ENCODE measurements around the gene FOXO1.

The FOXO1 gene

GRCh38 chr13:40629678-40630384, 36.6 kb downstream of the FOXO1 start:
- Mint-ChIP-seq H3K9me3 (no peaks in the 10 kb centered on the region), H3K36me3 (peaks cover 19% of the 10 kb centered on the region), H3K4me1 (peaks cover 92% of the 10 kb centered on the region), H3K27ac (peak overlapping the region; percentile 66), H3K27me3 (no peaks in the 10 kb centered on the region), H3K4me3 (no peak overlapping the region)

- Mint-ChIP-seq H3K4me1 (peaks cover 93% of the 10 kb centered on the region), H3K27ac (peak overlapping the region; percentile 63), H3K36me3 (peaks cover 22% of the 10 kb centered on the region), H3K9me3 (no peaks in the 10 kb centered on the region), H3K27me3 (no peaks in the 10 kb centered on the region), H3K4me3 (peak overlapping the region; percentile 3)
These were observed 39.5 kb downstream of the FOXO1 start for GRCh38 chr13:40626977-40627376.

GRCh38 chr13:40626561-40626960, 39.9 kb downstream of the FOXO1 start:
- peaks cover 94% of the 10 kb centered on the region for H3K4me1 Mint-ChIP-seq
- peaks cover 21% of the 10 kb centered on the region for H3K36me3 Mint-ChIP-seq
- peak overlapping the region; percentile 1 for H3K4me3 Mint-ChIP-seq
- H3K27ac Mint-ChIP-seq: peak overlapping the region; percentile 63
- no peaks in the 10 kb centered on the region for H3K9me3 Mint-ChIP-seq
- H3K27me3 Mint-ChIP-seq: no peaks in the 10 kb centered on the region

- Mint-ChIP-seq H3K4me3 (peak overlapping the region; percentile 1), H3K36me3 (peaks cover 18% of the 10 kb centered on the region), H3K27ac (peak overlapping the region; percentile 87), H3K9me3 (no peaks in the 10 kb centered on the region), H3K4me1 (peaks cover 91% of the 10 kb centered on the region), H3K27me3 (no peaks in the 10 kb centered on the region)
These were observed 41.5 kb downstream of the FOXO1 start for GRCh38 chr13:40624986-40625385.

GRCh38 chr13:40624383-40624782, 42.1 kb downstream of the FOXO1 start:
- Mint-ChIP-seq H3K27me3 (no peaks in the 10 kb centered on the region), H3K4me3 (peak overlapping the region; percentile 66), H3K4me1 (peaks cover 91% of the 10 kb centered on the region), H3K9me3 (no peaks in the 10 kb centered on the region), H3K36me3 (peaks cover 23% of the 10 kb centered on the region), H3K27ac (peak overlapping the region; percentile 80)

- Mint-ChIP-seq H3K27me3 (no peaks in the 10 kb centered on the region), H3K9me3 (no peaks in the 10 kb centered on the region), H3K36me3 (peaks cover 23% of the 10 kb centered on the region), H3K4me3 (peak overlapping the region; percentile 34), H3K27ac (peak overlapping the region; percentile 91), H3K4me1 (peaks cover 91% of the 10 kb centered on the region)
These were observed 43.7 kb downstream of the FOXO1 start for GRCh38 chr13:40622761-40623160.

GRCh38 chr13:40622246-40622645, 44.2 kb downstream of the FOXO1 start:
- Mint-ChIP-seq H3K4me1 (peaks cover 91% of the 10 kb centered on the region), H3K4me3 (peak overlapping the region; percentile 34), H3K27me3 (no peaks in the 10 kb centered on the region), H3K9me3 (no peaks in the 10 kb centered on the region), H3K27ac (peak overlapping the region; percentile 91), H3K36me3 (peaks cover 23% of the 10 kb centered on the region)

GRCh38 chr13:40619479-40619814, 47.0 kb downstream of the FOXO1 start:
- H3K27ac Mint-ChIP-seq: peak overlapping the region; percentile 91
- H3K9me3 Mint-ChIP-seq: no peaks in the 10 kb centered on the region
- H3K27me3 Mint-ChIP-seq: no peaks in the 10 kb centered on the region
- peaks cover 22% of the 10 kb centered on the region for H3K36me3 Mint-ChIP-seq
- H3K4me3 Mint-ChIP-seq: peak overlapping the region; percentile 47
- H3K4me1 Mint-ChIP-seq: peaks cover 95% of the 10 kb centered on the region

GRCh38 chr13:40618581-40619478, 47.6 kb downstream of the FOXO1 start:
- peaks cover 95% of the 10 kb centered on the region for H3K4me1 Mint-ChIP-seq

GRCh38 chr13:40617801-40618356, 48.6 kb downstream of the FOXO1 start:
- Mint-ChIP-seq H3K27ac (peak overlapping the region; percentile 91), H3K9me3 (no peaks in the 10 kb centered on the region), H3K4me3 (peak overlapping the region; percentile 45), H3K4me1 (peaks cover 97% of the 10 kb centered on the region), H3K27me3 (no peaks in the 10 kb centered on the region), H3K36me3 (peaks cover 22% of the 10 kb centered on the region)

More at GRCh38 chr13:40618581-40619478, 47.6 kb downstream of the FOXO1 start:
- peaks cover 22% of the 10 kb centered on the region for H3K36me3 Mint-ChIP-seq
- peak overlapping the region; percentile 91 for H3K27ac Mint-ChIP-seq
- H3K27me3 Mint-ChIP-seq: no peaks in the 10 kb centered on the region
- peak overlapping the region; percentile 47 for H3K4me3 Mint-ChIP-seq
- no peaks in the 10 kb centered on the region for H3K9me3 Mint-ChIP-seq

- peak overlapping the region; percentile 86 for H3K27ac Mint-ChIP-seq
- H3K4me3 Mint-ChIP-seq: peak overlapping the region; percentile 52
- H3K9me3 Mint-ChIP-seq: no peaks in the 10 kb centered on the region
- no peaks in the 10 kb centered on the region for H3K27me3 Mint-ChIP-seq
- H3K4me1 Mint-ChIP-seq: peaks cover 99% of the 10 kb centered on the region
- H3K36me3 Mint-ChIP-seq: peaks cover 19% of the 10 kb centered on the region
These were observed 50.8 kb downstream of the FOXO1 start for GRCh38 chr13:40615619-40616018.

GRCh38 chr13:40613914-40614313, 52.5 kb downstream of the FOXO1 start:
- peaks cover 10% of the 10 kb centered on the region for H3K36me3 Mint-ChIP-seq
- peak overlapping the region; percentile 82 for H3K4me3 Mint-ChIP-seq
- no peaks in the 10 kb centered on the region for H3K9me3 Mint-ChIP-seq
- peaks cover 96% of the 10 kb centered on the region for H3K4me1 Mint-ChIP-seq
- peak overlapping the region; percentile 95 for H3K27ac Mint-ChIP-seq
- no peaks in the 10 kb centered on the region for H3K27me3 Mint-ChIP-seq

GRCh38 chr13:40613192-40613818, 53.1 kb downstream of the FOXO1 start:
- H3K27ac Mint-ChIP-seq: peak overlapping the region; percentile 95
- no peaks in the 10 kb centered on the region for H3K27me3 Mint-ChIP-seq
- H3K36me3 Mint-ChIP-seq: peaks cover 6% of the 10 kb centered on the region
- peak overlapping the region; percentile 82 for H3K4me3 Mint-ChIP-seq
- no peaks in the 10 kb centered on the region for H3K9me3 Mint-ChIP-seq
- peaks cover 96% of the 10 kb centered on the region for H3K4me1 Mint-ChIP-seq

- peaks cover 94% of the 10 kb centered on the region for H3K4me1 Mint-ChIP-seq
- H3K27me3 Mint-ChIP-seq: no peaks in the 10 kb centered on the region
- H3K27ac Mint-ChIP-seq: peak overlapping the region; percentile 94
- H3K4me3 Mint-ChIP-seq: peak overlapping the region; percentile 82
- no peaks in the 10 kb centered on the region for H3K9me3 Mint-ChIP-seq
- peaks cover 4% of the 10 kb centered on the region for H3K36me3 Mint-ChIP-seq
These were observed 54.4 kb downstream of the FOXO1 start for GRCh38 chr13:40612041-40612440.

- Mint-ChIP-seq H3K36me3 (peaks cover 6% of the 10 kb centered on the region), H3K4me1 (peaks cover 94% of the 10 kb centered on the region), H3K27me3 (no peaks in the 10 kb centered on the region), H3K9me3 (no peaks in the 10 kb centered on the region), H3K27ac (peak overlapping the region; percentile 47), H3K4me3 (no peak overlapping the region)
These were observed 54.8 kb downstream of the FOXO1 start for GRCh38 chr13:40611635-40612034.
